HepG2 (cell line): ENCODE results near the gene CYP2J2. TPM values are rescaled to one million over a fixed set of nuclear protein-coding genes. Genes with fewer than 3 reads are reported as not detected.
A peak's percentile ranks its signal among the peaks of the same experiment; 100 is the strongest.
"Not testable (repeated sequence)": the region's sequence is repeated elsewhere in the genome, so short reads cannot be mapped to it uniquely, and the experiment has no call there.

ENCODE experiments used
- ATAC-seq: fragments of 200-7000 bp; cut with Tn5 transposase; 3 replicates; pipeline ENCODE4 v1.9.1; 2020; ENCODE audit warnings: mild to moderate bottlenecking, moderate library complexity
- BruUV-seq: library from RNA; stranded (reverse); fragments of 400-500 nt; replicated peaks from 2 replicates; lab custom pipeline; 2021; lab: Mats Ljungman, UMichigan
- CTCF ChIA-PET: fragments of 300-600 bp; formaldehyde crosslinking; extraction: SDS; loops from one replicate; lab custom pipeline; 2021; ENCODE audit warnings: low total read pairs, inconsistent platforms, low intra/inter-chr PET ratio; lab: Yijun Ruan, JAX
- POLR2A ChIA-PET: fragments of 350-600 bp; sonication (Branson Sonifier 250); formaldehyde crosslinking; loops from one replicate; lab custom pipeline; 2020; ENCODE audit warnings: antibody characterized with exemption, inconsistent platforms; lab: Yijun Ruan, JAX
- DNase-seq: peaks from one replicate; pipeline ENCODE4 v3.0.0-alpha.2; 2015; ENCODE audit warnings: low spot score
- FAIRE-seq: peaks from 3 replicates; lab custom pipeline; 2011; peaks lifted over from hg19 to GRCh38; lab: Jason Lieb, UNC
- H2AFZ ChIP-seq: one replicate; pipeline ENCODE4 v1.6.1; 2011; ENCODE audit warnings: low read length, inconsistent platforms
- H3K27ac ChIP-seq: fragments of 300-600 bp; 3 replicates; pipeline ENCODE4 v1.8.0; 2011; ENCODE audit warnings: mixed run types, mild to moderate bottlenecking, mixed read lengths, low read length, inconsistent platforms; ENCODE audit not compliant: insufficient read depth; ENCODE audit errors: extremely low read length
- H3K27me3 ChIP-seq, 2 experiments: fragments of 200-600 bp in 1 of 2; 2 replicates in 1 of 2; 3 replicates in 1 of 2; pipeline versions ENCODE4 v1.6.0 to v1.8.0; 2011; ENCODE audit warnings: low read length in 2 of 2, mild to moderate bottlenecking in 2 of 2, moderate library complexity in 2 of 2, inconsistent platforms in 1 of 2; ENCODE audit not compliant: insufficient read depth in 2 of 2, control insufficient read depth in 1 of 2
- H3K36me3 ChIP-seq, 2 experiments: fragments of 200-600 bp in 1 of 2; replicated peaks in 1 of 2; 2 replicates in 1 of 2; 3 replicates in 1 of 2; pipeline versions ENCODE4 v1.5.1 to v1.8.0; 2011; ENCODE audit warnings: low read length in 2 of 2, inconsistent platforms in 1 of 2; ENCODE audit not compliant: insufficient read depth in 2 of 2, control insufficient read depth in 1 of 2
- H3K4me1 ChIP-seq: 2 replicates; pipeline ENCODE4 v1.5.1; 2012; ENCODE audit warnings: low read length, inconsistent platforms; ENCODE audit not compliant: insufficient read depth
- H3K4me2 ChIP-seq: 2 replicates; pipeline ENCODE4 v1.6.0; 2011; ENCODE audit warnings: low read depth, low read length, inconsistent platforms
- H3K4me3 ChIP-seq, 3 experiments: fragments of 200-600 bp in 1 of 3; sonication (generic), shearing (Covaris generic) in 1 of 3; replicated peaks in 1 of 3; 2 replicates each; pipeline ENCODE4 v1.5.1; 2011 to 2016; ENCODE audit warnings: low read length in 3 of 3, inconsistent platforms in 2 of 3, low read depth in 2 of 3, mild to moderate bottlenecking in 2 of 3, control low read depth in 1 of 3, mixed read lengths in 1 of 3; ENCODE audit not compliant: insufficient read depth in 1 of 3
- H3K79me2 ChIP-seq: one replicate; pipeline ENCODE4 v1.6.1; 2011; ENCODE audit warnings: low read length, inconsistent platforms; ENCODE audit not compliant: insufficient read depth
- H3K9ac ChIP-seq: 2 replicates; pipeline ENCODE4 v1.6.0; 2011; ENCODE audit warnings: mild to moderate bottlenecking, low read depth, low read length, inconsistent platforms; ENCODE audit not compliant: insufficient read depth
- H3K9me3 ChIP-seq: 2 replicates; pipeline ENCODE4 v1.5.1; 2012; ENCODE audit warnings: mild to moderate bottlenecking, low read length
- H4K20me1 ChIP-seq: 2 replicates; pipeline ENCODE4 v1.6.0; 2011; ENCODE audit warnings: inconsistent platforms, mild to moderate bottlenecking, low read length, moderate library complexity; ENCODE audit not compliant: insufficient read depth
- ETV5 ChIP-seq: IDR thresholded peaks from 2 replicates; pipeline ENCODE4 v1.6.1; 2018; ENCODE audit warnings: missing biosample characterization, missing genetic modification reagents, inconsistent platforms, borderline replicate concordance
- KDM2A ChIP-seq: sonication (generic); formaldehyde crosslinking; IDR thresholded peaks from 2 replicates; pipeline ENCODE4 v1.4.0; 2020; ENCODE audit warnings: low read depth, missing genetic modification reagents, borderline replicate concordance
- NONO ChIP-seq, 2 experiments: fragments of 450-650 bp in 1 of 2; sonication (generic) in 1 of 2; formaldehyde crosslinking in 1 of 2; IDR thresholded peaks in 1 of 2; conservative IDR thresholded peaks in 1 of 2; 2 replicates each; pipeline versions ENCODE4 v1.6.1 to v1.8.0; 2017 to 2022; ENCODE audit warnings: mild to moderate bottlenecking in 1 of 2, missing genetic modification reagents in 1 of 2, moderate library complexity in 1 of 2
- RAD21 ChIP-seq: fragments of 450-650 bp; formaldehyde crosslinking; IDR thresholded peaks from 2 replicates; pipeline ENCODE4 v1.5.0; 2020; ENCODE audit warnings: mild to moderate bottlenecking
- SALL1 ChIP-seq: sonication (generic); formaldehyde crosslinking; IDR thresholded peaks from 2 replicates; pipeline ENCODE4 v1.8.0; 2022; ENCODE audit warnings: mild to moderate bottlenecking, missing genetic modification reagents
- SNAPC5 ChIP-seq: sonication (generic); formaldehyde crosslinking; IDR thresholded peaks from 2 replicates; pipeline ENCODE4 v1.8.1; 2023; ENCODE audit warnings: mild to moderate bottlenecking, missing genetic modification reagents, borderline replicate concordance
- STAG1 ChIP-seq: sonication (generic); formaldehyde crosslinking; IDR thresholded peaks from 2 replicates; pipeline ENCODE4 v1.4.0; 2020; ENCODE audit warnings: missing genetic modification reagents
- ZBTB34 ChIP-seq: sonication (generic); formaldehyde crosslinking; IDR thresholded peaks from 2 replicates; pipeline ENCODE4 v1.8.0; 2022; ENCODE audit warnings: mild to moderate bottlenecking, missing genetic modification reagents
- ZBTB7A ChIP-seq: sonication (generic); formaldehyde crosslinking; IDR thresholded peaks from 2 replicates; pipeline ENCODE4 v1.8.0; 2022; ENCODE audit warnings: mild to moderate bottlenecking, missing genetic modification reagents
- ZNF256 ChIP-seq: sonication (generic); formaldehyde crosslinking; conservative IDR thresholded peaks from 2 replicates; pipeline ENCODE4 v1.4.0; 2020; ENCODE audit warnings: missing genetic modification reagents
- ZNF619 ChIP-seq: sonication (generic); formaldehyde crosslinking; IDR thresholded peaks from 2 replicates; pipeline ENCODE4 v1.4.0; 2020; ENCODE audit warnings: mild to moderate bottlenecking, missing genetic modification reagents
- ZNF687 ChIP-seq: sonication (generic); formaldehyde crosslinking; IDR thresholded peaks from 2 replicates; pipeline ENCODE4 v1.5.1; 2020; ENCODE audit warnings: mild to moderate bottlenecking, missing genetic modification reagents, moderate library complexity
- WGBS: methylation state at CpG from one replicate; pipeline ENCODE4 v1.1.6; 2017; ENCODE audit warnings: low lambda C conversion rate; 5-methylcytosine and 5-hydroxymethylcytosine counted together
- in situ Hi-C: cut with HindIII; loops from 2 replicates; pipeline ENCODE4 v1.10.0; 2017; ENCODE audit warnings: low pct_unique_long_range_greater_than_20kb; ENCODE audit not compliant: extremely low pct_ligation_motif_present
- intact Hi-C: fragments of 100-400 bp; cut with micrococcal nuclease; formaldehyde crosslinking; loops from one replicate; pipeline ENCODE4 v1.10.0; 2022; ENCODE audit not compliant: unreplicated experiment
- polyA plus RNA-seq, 8 experiments: library from polyadenylated mRNA; depleted of rRNA in 3 of 8; stranded (reverse) in 7 of 8; unstranded in 1 of 8; fragments of >200 nt; fragmentation: Illumina TruSeq in 4 of 8; extraction: Trizol in 4 of 8; gene quantifications; 2 replicates each; pipeline versions ENCODE4 v1.2.1 to v1.2.3, GENCODE V29; 2011 to 2016; ENCODE audit warnings: low read depth in 4 of 8, missing spikeins in 1 of 8, mixed read lengths in 1 of 8; ENCODE audit not compliant: insufficient read depth in 1 of 8
- total RNA-seq, 5 experiments: library from RNA; depleted of rRNA; stranded (reverse); fragments of >200 nt; fragmentation: Illumina TruSeq; extraction: Trizol; gene quantifications; 2 replicates each; pipeline ENCODE4 v1.2.3, GENCODE V29; 2016; ENCODE audit warnings: low read depth in 1 of 5

Gene CYP2J2
- total and polyA plus RNA-seq, 2 of the 13 experiments (the other 11 are each of a cell fraction or from before 2014, with no cell fraction given) = 2.1 to 5.9 TPM

- TF ChIP-seq KDM2A (CRISPR knock-in tag) (peak; percentile 59; the same call in 1 of the 2 replicates), ZNF687 (CRISPR knock-in tag) (peak; percentile 26), SALL1 (CRISPR knock-in tag) (peak; percentile 13; the same call in 1 of the 2 replicates), ZNF619 (CRISPR knock-in tag) (no peak), SNAPC5 (CRISPR knock-in tag) (no peak), ZBTB7A (CRISPR knock-in tag) (no peak), NONO (IDR thresholded peaks at IDR 0.05) (no peak), NONO (CRISPR knock-in tag; conservative IDR thresholded peaks at IDR 0.05) (peak; percentile 24; the same call in 1 of the 2 replicates), STAG1 (CRISPR knock-in tag) (peak; percentile 83), ETV5 (CRISPR knock-in tag) (peak; percentile 16; the same call in 1 of the 2 replicates), RAD21 (CRISPR knock-in tag) (peak; percentile 63), ZBTB34 (CRISPR knock-in tag) (no peak), ZNF256 (CRISPR knock-in tag) (no peak)
These were observed 44.9 kb upstream of the CYP2J2 start (continued) for GRCh38 chr1:59971464-59971911.

- CTCF ChIA-PET, BruUV-seq, H3K27ac ChIP-seq, H3K4me1 ChIP-seq, DNase-seq, H2AFZ ChIP-seq, ATAC-seq, H4K20me1 ChIP-seq, H3K4me3 ChIP-seq, H3K4me2 ChIP-seq, FAIRE-seq, in situ Hi-C loops, POLR2A ChIA-PET, H3K79me2 ChIP-seq, H3K9ac ChIP-seq, H3K9me3 ChIP-seq, H3K36me3 ChIP-seq: not testable (repeated sequence)
- intact Hi-C loops = loop anchor here (10.0 kb wide), 3 partner anchors 155 to 795 kb away; no protein-coding TSS in a partner anchor
- 65% methylated on average over 2 of the region's 42 CpGs for WGBS
- peaks cover 0 to 24% of the 10 kb centered on the region in 2 experiments; a peak in 2 of 5 replicates for H3K27me3 ChIP-seq
These were observed 43.1 kb upstream of the CYP2J2 start for GRCh38 chr1:59969542-59970175.
